GM12878 (cell line): ENCODE measurements around the gene SESN1. TPM values are rescaled to one million over a fixed set of nuclear protein-coding genes. Genes with fewer than 3 reads are reported as not detected.

Experiments used
- CBX3 ChIP-seq: fragments of 200-600 bp; sonication (generic); IDR thresholded peaks from 2 replicates; pipeline ENCODE4 v1.6.1; 2016; ENCODE audit warnings: low read depth, borderline replicate concordance
- EED ChIP-seq: sonication (generic); IDR thresholded peaks from 2 replicates; pipeline ENCODE4 v1.6.1; 2016; ENCODE audit warnings: antibody characterized with exemption, low read depth
- KLF5 ChIP-seq: fragments of 450-650 bp; IDR thresholded peaks from 2 replicates; pipeline ENCODE4 v1.6.1; 2014; ENCODE audit warnings: mild to moderate bottlenecking; ENCODE audit not compliant: partially characterized antibody
- NFYB ChIP-seq: IDR thresholded peaks from 2 replicates; pipeline ENCODE4 v1.6.1; 2011; ENCODE audit warnings: low read depth, mild to moderate bottlenecking, low read length, improper control_type of control experiment, moderate library complexity; ENCODE audit not compliant: insufficient read depth
- NR2F1 ChIP-seq: fragments of 450-650 bp; conservative IDR thresholded peaks from 2 replicates; pipeline ENCODE4 v1.6.1; 2017; ENCODE audit warnings: mild to moderate bottlenecking
- POLR2AphosphoS2 ChIP-seq: IDR thresholded peaks from 2 replicates; pipeline ENCODE4 v1.6.1; 2011; ENCODE audit warnings: low read depth, mild to moderate bottlenecking, low read length, improper control_type of control experiment, moderate library complexity
- RAD51 ChIP-seq: fragments of 450-650 bp; IDR thresholded peaks from 2 replicates; pipeline ENCODE4 v1.6.1; 2016; ENCODE audit warnings: moderate library complexity, mild to moderate bottlenecking, inconsistent platforms
- SUZ12 ChIP-seq: fragments of 200-600 bp; sonication (generic); IDR thresholded peaks from one replicate; pipeline ENCODE4 v1.6.1; 2018; ENCODE audit warnings: antibody characterized with exemption, mild to moderate bottlenecking; ENCODE audit not compliant: unreplicated experiment
- polyA plus RNA-seq, 11 experiments: library from polyadenylated mRNA; depleted of rRNA in 4 of 11; unstranded in 6 of 11; stranded (reverse) in 5 of 11; fragments of >200 nt; fragmentation: Nextera tagmentation in 4 of 11; fragmentation: Illumina TruSeq in 1 of 11; extraction: Ambion mirVana in 4 of 11; extraction: Trizol in 1 of 11; gene quantifications; 1 replicate in 1 of 11; 2 replicates in 10 of 11; pipeline versions ENCODE4 v1.2.1 to v1.2.3, GENCODE V29; 2011 to 2016; ENCODE audit warnings: inconsistent platforms in 2 of 11, missing spikeins in 2 of 11, low read depth in 1 of 11
- total RNA-seq, 4 experiments: library from RNA; depleted of rRNA in 3 of 4; stranded (reverse); fragments of >200 nt in 3 of 4; fragmentation: Illumina TruSeq in 1 of 4; extraction: Trizol in 1 of 4; gene quantifications; 2 replicates each; pipeline versions ENCODE4 v1.2.1 to v1.2.3, GENCODE V29; 2013 to 2021
- TF ChIP-seq, protein P1 (sequence below): fragments of 450-650 bp; IDR thresholded peaks from 2 replicates; pipeline ENCODE4 v1.6.1; 2016; ENCODE audit warnings: mild to moderate bottlenecking, moderate library complexity, borderline replicate concordance
- TF ChIP-seq, protein P2 (sequence below): fragments of 450-650 bp; formaldehyde crosslinking; IDR thresholded peaks from 2 replicates; pipeline ENCODE4 v1.4.0; 2022; ENCODE audit warnings: mild to moderate bottlenecking, moderate library complexity
- TF ChIP-seq, protein P3 (sequence below): IDR thresholded peaks from 2 replicates; pipeline ENCODE4 v1.6.1; 2011; ENCODE audit warnings: low read depth, low read length, improper control_type of control experiment, borderline replicate concordance

SESN1 gene
- total and polyA plus RNA-seq, 10 of the 15 experiments (the other 5 are each of a cell fraction or from before 2014, with no cell fraction given) = 1.3 to 13.0 (median 3.3) TPM

DNA sequence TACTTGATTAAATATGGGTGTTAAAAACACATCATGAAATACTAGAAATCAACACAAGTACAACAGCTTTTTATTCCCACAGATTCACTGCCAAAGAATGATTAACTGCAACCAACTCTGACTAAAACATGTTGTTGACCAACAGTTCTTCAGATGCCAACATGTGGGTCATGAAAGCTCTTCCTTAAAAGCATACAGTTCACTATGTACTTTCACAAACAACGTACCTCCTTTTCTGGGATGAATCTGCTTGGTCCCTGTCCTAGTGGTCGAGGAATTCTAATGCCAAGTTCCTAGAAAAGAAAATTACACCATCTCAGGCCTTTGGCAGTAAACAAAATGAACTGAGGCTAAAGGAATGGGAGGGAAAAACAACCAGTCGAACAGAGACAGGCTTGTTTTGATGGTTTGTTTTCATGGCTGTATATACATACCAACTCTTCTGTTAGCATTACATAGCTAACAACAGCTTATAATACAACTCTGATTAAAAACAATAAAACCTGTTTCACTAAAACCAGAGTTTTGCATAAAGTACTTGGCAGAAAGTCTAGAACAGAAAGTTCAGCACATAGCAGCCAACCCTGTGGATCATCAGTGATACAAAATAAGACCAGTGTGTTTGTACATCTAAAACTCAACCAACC lies 92.5 kb downstream of the SESN1 start (continued):
- no peak for TF ChIP-seq NFYB
- TF ChIP-seq NR2F1 = no peak
- TF ChIP-seq POLR2AphosphoS2 = no peak
- no peak for TF ChIP-seq SUZ12
- TF ChIP-seq, protein P1, sequence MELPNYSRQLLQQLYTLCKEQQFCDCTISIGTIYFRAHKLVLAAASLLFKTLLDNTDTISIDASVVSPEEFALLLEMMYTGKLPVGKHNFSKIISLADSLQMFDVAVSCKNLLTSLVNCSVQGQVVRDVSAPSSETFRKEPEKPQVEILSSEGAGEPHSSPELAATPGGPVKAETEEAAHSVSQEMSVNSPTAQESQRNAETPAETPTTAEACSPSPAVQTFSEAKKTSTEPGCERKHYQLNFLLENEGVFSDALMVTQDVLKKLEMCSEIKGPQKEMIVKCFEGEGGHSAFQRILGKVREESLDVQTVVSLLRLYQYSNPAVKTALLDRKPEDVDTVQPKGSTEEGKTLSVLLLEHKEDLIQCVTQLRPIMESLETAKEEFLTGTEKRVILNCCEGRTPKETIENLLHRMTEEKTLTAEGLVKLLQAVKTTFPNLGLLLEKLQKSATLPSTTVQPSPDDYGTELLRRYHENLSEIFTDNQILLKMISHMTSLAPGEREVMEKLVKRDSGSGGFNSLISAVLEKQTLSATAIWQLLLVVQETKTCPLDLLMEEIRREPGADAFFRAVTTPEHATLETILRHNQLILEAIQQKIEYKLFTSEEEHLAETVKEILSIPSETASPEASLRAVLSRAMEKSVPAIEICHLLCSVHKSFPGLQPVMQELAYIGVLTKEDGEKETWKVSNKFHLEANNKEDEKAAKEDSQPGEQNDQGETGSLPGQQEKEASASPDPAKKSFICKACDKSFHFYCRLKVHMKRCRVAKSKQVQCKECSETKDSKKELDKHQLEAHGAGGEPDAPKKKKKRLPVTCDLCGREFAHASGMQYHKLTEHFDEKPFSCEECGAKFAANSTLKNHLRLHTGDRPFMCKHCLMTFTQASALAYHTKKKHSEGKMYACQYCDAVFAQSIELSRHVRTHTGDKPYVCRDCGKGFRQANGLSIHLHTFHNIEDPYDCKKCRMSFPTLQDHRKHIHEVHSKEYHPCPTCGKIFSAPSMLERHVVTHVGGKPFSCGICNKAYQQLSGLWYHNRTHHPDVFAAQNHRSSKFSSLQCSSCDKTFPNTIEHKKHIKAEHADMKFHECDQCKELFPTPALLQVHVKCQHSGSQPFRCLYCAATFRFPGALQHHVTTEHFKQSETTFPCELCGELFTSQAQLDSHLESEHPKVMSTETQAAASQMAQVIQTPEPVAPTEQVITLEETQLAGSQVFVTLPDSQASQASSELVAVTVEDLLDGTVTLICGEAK = no peak
- no peak for TF ChIP-seq RAD51
- TF ChIP-seq, protein P2, sequence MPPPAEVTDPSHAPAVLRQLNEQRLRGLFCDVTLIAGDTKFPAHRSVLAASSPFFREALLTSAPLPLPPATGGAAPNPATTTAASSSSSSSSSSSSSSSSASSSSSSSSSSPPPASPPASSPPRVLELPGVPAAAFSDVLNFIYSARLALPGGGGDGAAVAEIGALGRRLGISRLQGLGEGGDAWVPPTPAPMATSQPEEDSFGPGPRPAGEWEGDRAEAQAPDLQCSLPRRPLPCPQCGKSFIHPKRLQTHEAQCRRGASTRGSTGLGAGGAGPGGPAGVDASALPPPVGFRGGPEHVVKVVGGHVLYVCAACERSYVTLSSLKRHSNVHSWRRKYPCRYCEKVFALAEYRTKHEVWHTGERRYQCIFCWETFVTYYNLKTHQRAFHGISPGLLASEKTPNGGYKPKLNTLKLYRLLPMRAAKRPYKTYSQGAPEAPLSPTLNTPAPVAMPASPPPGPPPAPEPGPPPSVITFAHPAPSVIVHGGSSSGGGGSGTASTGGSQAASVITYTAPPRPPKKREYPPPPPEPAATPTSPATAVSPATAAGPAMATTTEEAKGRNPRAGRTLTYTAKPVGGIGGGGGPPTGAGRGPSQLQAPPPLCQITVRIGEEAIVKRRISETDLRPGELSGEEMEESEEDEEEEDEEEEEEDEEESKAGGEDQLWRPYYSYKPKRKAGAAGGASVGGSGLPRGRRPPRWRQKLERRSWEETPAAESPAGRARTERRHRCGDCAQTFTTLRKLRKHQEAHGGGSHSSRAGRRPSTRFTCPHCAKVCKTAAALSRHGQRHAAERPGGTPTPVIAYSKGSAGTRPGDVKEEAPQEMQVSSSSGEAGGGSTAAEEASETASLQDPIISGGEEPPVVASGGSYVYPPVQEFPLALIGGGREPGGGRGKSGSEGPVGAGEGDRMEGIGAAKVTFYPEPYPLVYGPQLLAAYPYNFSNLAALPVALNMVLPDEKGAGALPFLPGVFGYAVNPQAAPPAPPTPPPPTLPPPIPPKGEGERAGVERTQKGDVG (CRISPR knock-in tag) = no peak
- TF ChIP-seq, protein P3, sequence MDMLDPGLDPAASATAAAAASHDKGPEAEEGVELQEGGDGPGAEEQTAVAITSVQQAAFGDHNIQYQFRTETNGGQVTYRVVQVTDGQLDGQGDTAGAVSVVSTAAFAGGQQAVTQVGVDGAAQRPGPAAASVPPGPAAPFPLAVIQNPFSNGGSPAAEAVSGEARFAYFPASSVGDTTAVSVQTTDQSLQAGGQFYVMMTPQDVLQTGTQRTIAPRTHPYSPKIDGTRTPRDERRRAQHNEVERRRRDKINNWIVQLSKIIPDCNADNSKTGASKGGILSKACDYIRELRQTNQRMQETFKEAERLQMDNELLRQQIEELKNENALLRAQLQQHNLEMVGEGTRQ = no peak
- no peak for TF ChIP-seq CBX3
- TF ChIP-seq KLF5 = no peak
- TF ChIP-seq EED = no peak
